Sigmoid colon (tissue), 7 donors: ENCODE data around the gene DNAJC24. TPM values are rescaled to one million over a fixed set of nuclear protein-coding genes. Genes with fewer than 3 reads are reported as not detected.

Experiments used
- DNase-seq: peaks from one replicate; pipeline ENCODE4 v3.0.0-alpha.2; 2019
- H3K27ac ChIP-seq, 4 donors: fragments of 200-600 bp; sonication (generic); one replicate each; pipeline ENCODE4 v1.5.1; 2016 to 2019; ENCODE audit warnings: mild to moderate bottlenecking in 1 of 4
- H3K27me3 ChIP-seq, 3 donors: fragments of 200-600 bp; sonication (generic); one replicate each; pipeline ENCODE4 v1.5.1; 2019; ENCODE audit warnings: mild to moderate bottlenecking in 1 of 3
- H3K36me3 ChIP-seq, 4 donors: fragments of 200-600 bp; sonication (generic); one replicate each; pipeline ENCODE4 v1.5.1; 2016 to 2019
- H3K4me1 ChIP-seq, 4 donors: fragments of 200-600 bp; sonication (generic); one replicate each; pipeline ENCODE4 v1.5.1; 2017 to 2019
- H3K4me3 ChIP-seq, 4 donors: fragments of 200-600 bp; sonication (generic); one replicate each; pipeline ENCODE4 v1.5.1; 2017 to 2019; ENCODE audit warnings: mild to moderate bottlenecking in 2 of 4, moderate library complexity in 1 of 4
- H3K9me3 ChIP-seq, 4 donors: fragments of 200-600 bp in 3 of 4; sonication (generic) in 3 of 4; one replicate each; pipeline versions ENCODE4 v1.5.1 to v1.6.1; 2013 to 2019
- EP300 ChIP-seq, 4 donors: sonication (generic); formaldehyde crosslinking; IDR thresholded peaks; one replicate each; pipeline ENCODE4 v1.6.1; 2017; ENCODE audit warnings: antibody characterized with exemption in 4 of 4
- POLR2A ChIP-seq, 2 donors: fragments of 450-650 bp; IDR thresholded peaks; one replicate each; pipeline ENCODE4 v1.6.1; 2016; ENCODE audit warnings: antibody characterized with exemption in 2 of 2, mild to moderate bottlenecking in 2 of 2, moderate library complexity in 2 of 2
- POLR2AphosphoS5 ChIP-seq, 4 donors: sonication (generic); formaldehyde crosslinking; IDR thresholded peaks; one replicate each; pipeline ENCODE4 v1.6.1; 2017; ENCODE audit warnings: antibody characterized with exemption in 4 of 4
- WGBS, 2 donors: extraction: QIAGEN DNeasy Blood & Tissue Kit; methylation state at CpG; one replicate each; pipeline ENCODE4 v1.1.7; 2013; 5-methylcytosine and 5-hydroxymethylcytosine counted together
- intact Hi-C: fragments of 100-400 bp; cut with DNase I; formaldehyde crosslinking; loops from one replicate; pipeline ENCODE4 v1.15.1; 2023
- polyA plus RNA-seq, 3 donors: library from polyadenylated mRNA; stranded (reverse); fragments of 200-250 nt; gene quantifications; one replicate each; pipeline ENCODE4 v1.2.3, GENCODE V29; 2013
- total RNA-seq, 4 donors: library from RNA; depleted of rRNA; stranded (reverse); fragments of >200 nt; gene quantifications; one replicate each; pipeline ENCODE4 v1.1.0, GENCODE V29; 2016
- TF ChIP-seq, protein P1 (sequence below), 4 experiments: fragments of 450-650 bp in 3 of 4; fragments of 200-600 bp in 1 of 4; IDR thresholded peaks; one replicate each; pipeline ENCODE4 v1.5.1; 2016 to 2019; ENCODE audit warnings: antibody characterized with exemption in 4 of 4, mild to moderate bottlenecking in 3 of 4, moderate library complexity in 2 of 4
- donor health status: healthy with polysubstance abuse.
- donor health status: Bipolar disorder and iron deficiency.
- donor health status: healthy.

Gene DNAJC24
- total and polyA plus RNA-seq, 7 donors, result 4.4 to 24.6 (median 15.8) TPM

DNA sequence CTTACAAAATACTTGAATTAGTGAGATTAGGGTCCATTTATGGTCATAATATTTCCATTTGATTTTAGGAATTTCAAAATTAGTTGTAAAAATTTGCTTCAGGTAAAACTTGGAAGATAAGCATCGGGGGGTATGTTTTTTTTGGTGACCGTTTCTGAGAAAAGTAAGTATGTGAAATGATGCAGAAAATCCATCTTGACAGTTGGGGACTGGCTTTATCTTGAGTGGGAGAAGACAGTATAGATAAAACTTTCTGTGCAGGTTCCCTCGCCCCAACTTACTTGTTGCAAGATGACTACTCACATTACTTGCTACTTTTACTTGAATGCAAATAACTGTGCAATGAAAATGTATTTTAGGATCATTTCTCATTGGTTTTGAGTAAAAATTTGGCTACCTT lies 49.5 kb downstream of the DNAJC24 start:
- no peaks in the 10 kb centered on the region for H3K27me3 ChIP-seq
- TF ChIP-seq, protein P1, sequence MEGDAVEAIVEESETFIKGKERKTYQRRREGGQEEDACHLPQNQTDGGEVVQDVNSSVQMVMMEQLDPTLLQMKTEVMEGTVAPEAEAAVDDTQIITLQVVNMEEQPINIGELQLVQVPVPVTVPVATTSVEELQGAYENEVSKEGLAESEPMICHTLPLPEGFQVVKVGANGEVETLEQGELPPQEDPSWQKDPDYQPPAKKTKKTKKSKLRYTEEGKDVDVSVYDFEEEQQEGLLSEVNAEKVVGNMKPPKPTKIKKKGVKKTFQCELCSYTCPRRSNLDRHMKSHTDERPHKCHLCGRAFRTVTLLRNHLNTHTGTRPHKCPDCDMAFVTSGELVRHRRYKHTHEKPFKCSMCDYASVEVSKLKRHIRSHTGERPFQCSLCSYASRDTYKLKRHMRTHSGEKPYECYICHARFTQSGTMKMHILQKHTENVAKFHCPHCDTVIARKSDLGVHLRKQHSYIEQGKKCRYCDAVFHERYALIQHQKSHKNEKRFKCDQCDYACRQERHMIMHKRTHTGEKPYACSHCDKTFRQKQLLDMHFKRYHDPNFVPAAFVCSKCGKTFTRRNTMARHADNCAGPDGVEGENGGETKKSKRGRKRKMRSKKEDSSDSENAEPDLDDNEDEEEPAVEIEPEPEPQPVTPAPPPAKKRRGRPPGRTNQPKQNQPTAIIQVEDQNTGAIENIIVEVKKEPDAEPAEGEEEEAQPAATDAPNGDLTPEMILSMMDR (IDR thresholded peaks at IDR 0.05), result no peak
- no peak for TF ChIP-seq EP300 (IDR thresholded peaks at IDR 0.05)
- TF ChIP-seq POLR2AphosphoS5 (IDR thresholded peaks at IDR 0.05), result no peak
- TF ChIP-seq POLR2A (IDR thresholded peaks at IDR 0.05), result no peak
- intact Hi-C loops, result no loop called here
- no peaks in the 10 kb centered on the region for H3K36me3 ChIP-seq
- WGBS, 2 donors, result 95% methylated on average over 3 of the region's 3 CpGs
- no peak overlapping the region for H3K27ac ChIP-seq
- DNase-seq, result no peak
- no peaks in the 10 kb centered on the region for H3K9me3 ChIP-seq
- no peaks in the 10 kb centered on the region for H3K4me1 ChIP-seq
- no peak overlapping the region for H3K4me3 ChIP-seq

DNA sequence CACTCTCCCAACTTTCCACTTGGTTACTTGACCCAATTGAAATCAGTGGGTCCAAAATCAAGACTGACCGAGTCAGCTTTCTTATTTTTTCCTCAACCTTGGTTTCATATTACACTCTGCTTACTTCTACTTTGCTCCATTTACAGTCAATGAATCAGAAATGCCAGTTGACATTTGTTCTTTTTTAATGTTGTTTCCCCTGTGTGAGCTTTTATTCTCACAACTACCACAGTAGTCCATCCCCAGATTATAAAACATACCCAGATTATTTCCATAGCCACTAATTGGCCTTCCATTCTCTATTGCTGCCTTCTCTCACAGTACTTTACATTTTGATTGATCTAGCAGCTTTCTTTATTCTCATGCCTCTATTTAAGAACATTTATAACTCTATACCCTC lies 50.0 kb downstream of the DNAJC24 start:
- H3K27ac ChIP-seq, result no peak overlapping the region
- no peak overlapping the region for H3K4me3 ChIP-seq
- no peaks in the 10 kb centered on the region for H3K9me3 ChIP-seq
- no peaks in the 10 kb centered on the region for H3K36me3 ChIP-seq
- H3K4me1 ChIP-seq, result no peaks in the 10 kb centered on the region
- intact Hi-C loops, result no loop called here
- 91 to 100% methylated on average over 1 of the region's 1 CpG for WGBS, 2 donors
- no peaks in the 10 kb centered on the region for H3K27me3 ChIP-seq
- TF ChIP-seq EP300 (IDR thresholded peaks at IDR 0.05), result no peak
- DNase-seq, result no peak

DNA sequence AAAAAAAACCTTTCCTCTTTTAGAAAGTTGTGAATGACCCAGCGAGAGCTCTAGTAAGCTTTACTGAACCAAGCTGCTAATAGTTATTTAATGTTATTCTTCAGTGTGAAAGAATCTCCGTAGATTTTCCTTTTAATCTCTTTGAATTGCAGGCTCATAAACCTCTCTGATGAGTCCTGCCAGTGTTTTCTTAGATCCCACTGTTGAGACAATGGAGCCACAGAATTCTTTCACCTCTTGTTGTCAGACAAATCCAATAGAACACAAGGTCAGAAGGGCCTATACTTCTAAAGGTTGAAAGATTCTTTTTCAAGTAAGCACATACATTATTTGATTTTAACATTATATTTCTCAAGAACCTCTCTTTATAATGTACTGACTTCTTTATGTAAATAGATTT lies 52.2 kb downstream of the DNAJC24 start:
- TF ChIP-seq POLR2A (IDR thresholded peaks at IDR 0.05) (no peak), POLR2AphosphoS5 (IDR thresholded peaks at IDR 0.05) (no peak), EP300 (IDR thresholded peaks at IDR 0.05) (no peak)
- TF ChIP-seq, protein P1 (IDR thresholded peaks at IDR 0.05), result no peak
- no peak overlapping the region for H3K4me3 ChIP-seq
- no peaks in the 10 kb centered on the region for H3K4me1 ChIP-seq
- intact Hi-C loops, result no loop called here
- H3K27me3 ChIP-seq, result no peaks in the 10 kb centered on the region
- no peak overlapping the region for H3K27ac ChIP-seq
- WGBS, 2 donors, result 56 to 72% methylated on average over 2 of the region's 2 CpGs
- H3K36me3 ChIP-seq, result no peaks in the 10 kb centered on the region
- no peak for DNase-seq
- H3K9me3 ChIP-seq, result no peaks in the 10 kb centered on the region

DNA sequence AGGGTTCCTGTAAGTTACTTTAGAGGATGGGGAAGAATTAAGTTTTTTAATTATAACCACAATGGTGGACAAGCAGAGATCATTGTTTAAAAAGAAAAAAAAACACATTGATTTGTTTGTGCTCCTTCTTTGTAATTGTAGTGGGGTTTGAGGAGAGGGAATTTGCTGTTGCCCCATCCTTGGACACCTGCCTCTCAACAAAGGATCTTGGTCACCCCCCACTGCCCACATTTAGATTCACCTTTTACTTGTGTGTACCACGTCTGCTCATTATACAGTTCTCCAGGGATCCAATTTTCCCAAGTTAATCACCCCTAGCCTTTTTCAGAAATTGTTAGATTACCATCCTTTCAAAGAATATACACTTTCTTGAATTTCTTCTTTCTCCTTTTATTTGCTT lies 53.0 kb downstream of the DNAJC24 start:
- intact Hi-C loops, result no loop called here
- no peak for DNase-seq
- no peak overlapping the region for H3K4me3 ChIP-seq
- no peak overlapping the region for H3K27ac ChIP-seq
- no peak for TF ChIP-seq EP300 (IDR thresholded peaks at IDR 0.05)
- TF ChIP-seq POLR2A (IDR thresholded peaks at IDR 0.05), result no peak
- TF ChIP-seq POLR2AphosphoS5 (IDR thresholded peaks at IDR 0.05), result no peak
- TF ChIP-seq, protein P1 (IDR thresholded peaks at IDR 0.05), result no peak
- WGBS, 2 donors, result 94 to 96% methylated on average over 1 of the region's 1 CpG
- H3K4me1 ChIP-seq, result no peaks in the 10 kb centered on the region
- no peaks in the 10 kb centered on the region for H3K27me3 ChIP-seq
- no peaks in the 10 kb centered on the region for H3K36me3 ChIP-seq
- no peaks in the 10 kb centered on the region for H3K9me3 ChIP-seq

DNA sequence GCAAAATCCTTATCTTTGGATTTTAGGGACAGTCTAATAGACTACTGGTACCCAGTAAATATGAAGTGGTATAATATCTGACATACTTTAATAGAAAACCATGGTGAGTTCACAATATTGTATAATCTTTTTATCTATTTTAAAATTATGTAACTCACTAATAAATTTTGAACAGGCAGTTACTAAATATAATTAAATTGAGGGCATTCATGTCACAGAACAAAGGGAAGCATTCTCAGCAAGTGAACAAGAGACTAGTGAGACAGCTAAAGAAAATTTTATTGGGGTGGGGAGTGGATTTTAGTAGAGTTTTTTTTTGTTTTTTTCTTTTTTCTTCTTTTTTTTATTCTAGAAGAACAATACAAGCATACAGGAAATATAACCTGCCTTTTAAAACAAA lies 55.0 kb downstream of the DNAJC24 start:
- TF ChIP-seq, protein P1 (IDR thresholded peaks at IDR 0.05), result no peak
- TF ChIP-seq EP300 (IDR thresholded peaks at IDR 0.05), result no peak
- TF ChIP-seq POLR2AphosphoS5 (IDR thresholded peaks at IDR 0.05), result no peak
- TF ChIP-seq POLR2A (IDR thresholded peaks at IDR 0.05), result no peak
- H3K36me3 ChIP-seq, result no peaks in the 10 kb centered on the region
- H3K4me1 ChIP-seq, result no peaks in the 10 kb centered on the region
- H3K9me3 ChIP-seq, result no peaks in the 10 kb centered on the region
- no peak overlapping the region for H3K4me3 ChIP-seq
- no peaks in the 10 kb centered on the region for H3K27me3 ChIP-seq
- H3K27ac ChIP-seq, result no peak overlapping the region
- DNase-seq, result no peak
- intact Hi-C loops, result no loop called here
